Measurements from ENCODE around the gene MKNK1.

- TF ChIP-seq GATA2 (IDR thresholded peaks at IDR 0.05; ENCODE audit: low read depth, low read length) (no peak), GATA3 (IDR thresholded peaks at IDR 0.05; ENCODE audit: low read depth, low read length) (no peak)
Measured at GRCh38 chr1:46522184-46522968, 81.7 kb downstream of the MKNK1 start.
